Cardiac muscle cell (in vitro differentiated cells and primary cell): ENCODE results near the gene IGSF21. TPM values are rescaled to one million over a fixed set of nuclear protein-coding genes. Genes with fewer than 3 reads are reported as not detected.

Source experiments
- DNase-seq, 2 donors: peaks; one replicate each; pipeline versions ENCODE4 v3.0.0 to v3.0.0-alpha.2; 2010 to 2017; ENCODE audit warnings: low read depth in 1 of 2, low spot score in 1 of 2
- H3K27ac ChIP-seq: fragments of 200-600 bp; sonication (generic); 2 replicates; pipeline ENCODE4 v1.5.1; 2016
- H3K27me3 ChIP-seq: fragments of 200-600 bp; sonication (generic); 2 replicates; pipeline ENCODE4 v1.6.0; 2016; ENCODE audit warnings: control low read depth
- H3K36me3 ChIP-seq: fragments of 200-600 bp; sonication (generic); 2 replicates; pipeline ENCODE4 v1.5.1; 2016; ENCODE audit warnings: control low read depth
- H3K4me1 ChIP-seq: fragments of 200-600 bp; sonication (generic); 2 replicates; pipeline ENCODE4 v1.8.1; 2017; ENCODE audit warnings: low read depth, mild to moderate bottlenecking, mixed run types
- H3K4me3 ChIP-seq: fragments of 200-600 bp; sonication (generic); 2 replicates; pipeline ENCODE4 v1.5.1; 2016; ENCODE audit warnings: mild to moderate bottlenecking
- H3K9me3 ChIP-seq: fragments of 200-600 bp; sonication (generic); 2 replicates; pipeline ENCODE4 v1.5.1; 2017; ENCODE audit warnings: low read depth, mild to moderate bottlenecking, control low read depth
- CTCF ChIP-seq: IDR thresholded peaks from 2 replicates; pipeline ENCODE4 v1.5.1; 2012; ENCODE audit warnings: low read depth, mild to moderate bottlenecking, low read length
- polyA plus RNA-seq: library from polyadenylated mRNA; unstranded; fragments of >200 nt; fragmentation: Nextera tagmentation; extraction: Ambion mirVana; gene quantifications from 2 replicates; pipeline ENCODE4 v1.2.1, GENCODE V29; 2016
- total RNA-seq: library from RNA; depleted of rRNA; stranded (reverse); fragments of >200 nt; gene quantifications from 2 replicates; pipeline ENCODE4 v1.2.3, GENCODE V29; 2016

IGSF21 gene
- total and polyA plus RNA-seq, 2 experiments from 2014 or later: 0.06 TPM; not detected in 1

GRCh38 chr1:18322368-18323032 lies 214.9 kb downstream of the IGSF21 start:
- Histone ChIP-seq H3K36me3 (no peaks in the 10 kb centered on the region), H3K9me3 (no peaks in the 10 kb centered on the region), H3K27ac (no peak overlapping the region), H3K4me1 (peaks cover 5% of the 10 kb centered on the region), H3K4me3 (no peak overlapping the region), H3K27me3 (no peaks in the 10 kb centered on the region)
- TF ChIP-seq CTCF: no peak
- DNase-seq: peak in 1 of 2 donors; percentile 25

GRCh38 chr1:18323259-18323658 lies 215.7 kb downstream of the IGSF21 start:
- H3K27me3 ChIP-seq: no peaks in the 10 kb centered on the region
- TF ChIP-seq CTCF: no peak
- H3K4me3 ChIP-seq: no peak overlapping the region
- no peaks in the 10 kb centered on the region for H3K36me3 ChIP-seq
- DNase-seq: no peak
- peaks cover 5% of the 10 kb centered on the region for H3K4me1 ChIP-seq
- no peaks in the 10 kb centered on the region for H3K9me3 ChIP-seq
- H3K27ac ChIP-seq: no peak overlapping the region

GRCh38 chr1:18324246-18324645 lies 216.6 kb downstream of the IGSF21 start:
- Histone ChIP-seq H3K9me3 (no peaks in the 10 kb centered on the region), H3K27ac (no peak overlapping the region), H3K27me3 (no peaks in the 10 kb centered on the region), H3K36me3 (no peaks in the 10 kb centered on the region), H3K4me1 (peaks cover 5% of the 10 kb centered on the region), H3K4me3 (no peak overlapping the region)
- DNase-seq: no peak
- peak; percentile 22 for TF ChIP-seq CTCF

GRCh38 chr1:18325136-18325535 lies 217.5 kb downstream of the IGSF21 start:
- no peaks in the 10 kb centered on the region for H3K36me3 ChIP-seq
- H3K27me3 ChIP-seq: no peaks in the 10 kb centered on the region
- no peaks in the 10 kb centered on the region for H3K9me3 ChIP-seq
- no peak for DNase-seq
- H3K27ac ChIP-seq: no peak overlapping the region
- no peak for TF ChIP-seq CTCF
- peaks cover 5% of the 10 kb centered on the region for H3K4me1 ChIP-seq
- H3K4me3 ChIP-seq: no peak overlapping the region

GRCh38 chr1:18326211-18326897 lies 218.8 kb downstream of the IGSF21 start:
- Histone ChIP-seq H3K36me3 (no peaks in the 10 kb centered on the region), H3K4me1 (no peaks in the 10 kb centered on the region), H3K27me3 (no peaks in the 10 kb centered on the region), H3K27ac (no peak overlapping the region), H3K4me3 (no peak overlapping the region), H3K9me3 (no peaks in the 10 kb centered on the region)
- peak in 1 of 2 donors; percentile 21 for DNase-seq
- no peak for TF ChIP-seq CTCF
